K562 (cell line): ENCODE measurements around the gene GPNMB.

Experiments
- HMG20A ChIP-seq: fragments of 450-650 bp; formaldehyde crosslinking; conservative IDR thresholded peaks from 2 replicates; pipeline ENCODE4 v1.4.0; 2020; ENCODE audit warnings: mild to moderate bottlenecking, mixed read lengths
- POLR2AphosphoS5 ChIP-seq: IDR thresholded peaks from 2 replicates; pipeline ENCODE4 v1.6.1; 2011; ENCODE audit warnings: mild to moderate bottlenecking, low read depth, low read length, moderate library complexity; ENCODE audit not compliant: control insufficient read depth, insufficient read depth
- PTBP1 ChIP-seq: fragments of 200-400 bp; formaldehyde crosslinking; IDR thresholded peaks from 2 replicates; pipeline ENCODE4 v1.6.1; 2017; ENCODE audit warnings: low read depth, low read length
- TAF1 ChIP-seq: IDR thresholded peaks from 2 replicates; pipeline ENCODE4 v1.6.1; 2011; ENCODE audit warnings: mild to moderate bottlenecking, low read length, moderate library complexity; ENCODE audit not compliant: insufficient read depth, control insufficient read depth, severe bottlenecking; ENCODE audit errors: extremely low read depth

DNA sequence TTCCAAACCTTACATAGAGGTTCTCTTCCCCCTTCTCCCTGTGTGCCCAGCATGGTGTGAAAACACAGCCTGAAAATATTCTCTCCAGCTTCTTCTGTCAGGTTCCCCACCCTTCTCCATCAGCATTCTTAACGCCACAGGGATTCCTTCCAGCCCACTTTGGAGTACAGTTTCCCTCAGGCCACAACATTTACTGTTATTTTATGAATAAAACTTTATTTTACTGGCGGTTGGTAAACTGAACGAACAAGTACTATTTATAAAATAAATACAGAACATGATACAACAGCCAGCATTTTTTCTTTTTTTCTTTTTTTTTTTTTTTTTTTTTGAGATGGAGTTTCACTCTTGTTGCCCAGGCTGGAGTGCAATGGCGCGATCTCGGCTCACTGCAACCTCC, 31.6 kb upstream of the GPNMB start:
- no peak for TF ChIP-seq PTBP1
- no peak for TF ChIP-seq POLR2AphosphoS5
- no peak for TF ChIP-seq TAF1
- TF ChIP-seq HMG20A: no peak
